Lung (tissue), 12 donors: ENCODE results near the gene TXNRD1. TPM values are rescaled to one million over a fixed set of nuclear protein-coding genes. Genes with fewer than 3 reads are reported as not detected.

Source experiments
- ATAC-seq: fragments of 200-7000 bp; cut with Tn5 transposase; one replicate; pipeline ENCODE4 v1.9.1; 2020; ENCODE audit warnings: moderate number of reproducible peaks; ENCODE audit not compliant: insufficient read depth, low FRiP score
- DNase-seq, 3 donors: peaks; one replicate each; pipeline ENCODE4 v3.0.0-alpha.2; 2013 to 2017
- H3K27ac ChIP-seq, 2 donors: one replicate each; pipeline ENCODE4 v1.5.1; 2013; ENCODE audit warnings: mild to moderate bottlenecking in 2 of 2, moderate library complexity in 2 of 2, control low read depth in 1 of 2, inconsistent platforms in 1 of 2, low read depth in 1 of 2, low read length in 1 of 2
- H3K27me3 ChIP-seq, 3 donors: one replicate each; pipeline ENCODE4 v1.5.1; 2013; ENCODE audit warnings: low read length in 2 of 3; ENCODE audit not compliant: control insufficient read depth in 3 of 3, insufficient read depth in 3 of 3
- H3K36me3 ChIP-seq, 4 donors: one replicate each; pipeline ENCODE4 v1.5.1; 2013; ENCODE audit warnings: low read length in 4 of 4, mild to moderate bottlenecking in 1 of 4, moderate library complexity in 1 of 4; ENCODE audit not compliant: control insufficient read depth in 4 of 4, insufficient read depth in 4 of 4
- H3K4me1 ChIP-seq, 5 donors: one replicate each; pipeline ENCODE4 v1.5.1; 2013; ENCODE audit warnings: low read length in 5 of 5, mild to moderate bottlenecking in 2 of 5, moderate library complexity in 1 of 5; ENCODE audit not compliant: control insufficient read depth in 5 of 5, insufficient read depth in 5 of 5
- H3K4me3 ChIP-seq: one replicate; pipeline ENCODE4 v1.5.1; 2013; ENCODE audit warnings: mild to moderate bottlenecking, control low read depth, moderate library complexity
- H3K9ac ChIP-seq, 2 donors: one replicate each; pipeline ENCODE4 v1.5.1; 2013; ENCODE audit warnings: low read length in 2 of 2, control low read depth in 1 of 2; ENCODE audit not compliant: insufficient read depth in 1 of 2
- H3K9me3 ChIP-seq, 4 donors: one replicate each; pipeline ENCODE4 v1.5.1; 2013; ENCODE audit warnings: low read length in 3 of 4, mild to moderate bottlenecking in 1 of 4, moderate library complexity in 1 of 4; ENCODE audit not compliant: control insufficient read depth in 4 of 4, insufficient read depth in 3 of 4
- WGBS, 2 donors: extraction: QIAGEN DNeasy Blood & Tissue Kit; methylation state at CpG; one replicate each; pipeline ENCODE4 v1.1.7; 2013; 5-methylcytosine and 5-hydroxymethylcytosine counted together
- polyA plus RNA-seq, 2 donors: library from polyadenylated mRNA; stranded (reverse); fragments of 200-250 nt; gene quantifications; one replicate each; pipeline ENCODE4 v1.2.1, GENCODE V29; 2013
- total RNA-seq, 2 donors: library from RNA; depleted of rRNA in 1 of 2; stranded (reverse); fragments of >200 nt in 1 of 2; gene quantifications; one replicate each; pipeline ENCODE4 v1.2.1, GENCODE V29; 2014 to 2021
- TF ChIP-seq, protein P1 (sequence below): IDR thresholded peaks from 2 replicates; pipeline ENCODE4 v1.5.1; 2012; ENCODE audit warnings: mild to moderate bottlenecking; ENCODE audit errors: control extremely low read depth, extremely low read depth
- donor health status: control.
- donor health status: control.
- donor health status: Bipolar disorder and iron deficiency.
- donor health status: healthy.
- donor health status: DM: yes; HTN: yes; CAD: no.

The TXNRD1 gene
- total and polyA plus RNA-seq, 4 donors = 74.2 to 166 (median 125) TPM

DNA sequence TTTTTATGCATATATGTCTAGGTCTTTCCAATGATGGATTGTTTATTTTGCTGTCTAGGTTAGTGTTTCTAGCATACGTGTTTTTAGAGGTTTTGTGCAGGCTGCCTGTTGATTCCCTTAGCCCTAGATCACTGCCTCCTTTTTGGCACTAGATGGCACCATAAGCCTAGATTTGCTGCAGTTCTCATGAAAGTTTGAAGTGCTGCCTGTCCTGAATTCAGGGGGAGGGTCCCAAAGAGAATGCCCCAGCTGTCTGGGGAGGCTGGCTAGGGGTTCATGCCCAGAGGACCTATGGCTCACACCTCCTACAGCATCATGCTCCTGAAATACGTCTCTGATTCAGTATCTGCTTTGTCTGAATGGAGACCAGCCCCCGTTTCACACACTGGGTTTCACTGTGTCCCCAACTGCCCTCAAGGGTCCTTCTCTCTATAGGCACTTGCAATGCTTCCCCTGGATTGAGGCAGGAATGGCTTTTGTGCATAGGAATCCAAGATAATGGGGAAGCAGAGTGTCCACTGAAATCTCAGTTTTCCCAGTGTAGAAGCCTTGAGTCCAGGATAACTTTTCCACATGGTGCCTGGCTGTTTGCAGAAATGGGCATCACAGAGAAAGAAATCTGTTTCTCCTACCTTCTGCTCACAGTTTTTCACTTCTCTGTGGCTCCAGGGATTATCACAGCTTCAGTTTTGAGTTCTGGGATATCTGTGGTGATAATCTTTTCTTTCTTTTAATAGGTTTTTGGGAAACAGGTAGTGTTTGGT is 14.2 kb upstream of the TXNRD1 start:
- 40 to 50% methylated on average over 3 of the region's 3 CpGs for WGBS, 2 donors
- H3K36me3 ChIP-seq = no peaks in the 10 kb centered on the region
- TF ChIP-seq, protein P1, sequence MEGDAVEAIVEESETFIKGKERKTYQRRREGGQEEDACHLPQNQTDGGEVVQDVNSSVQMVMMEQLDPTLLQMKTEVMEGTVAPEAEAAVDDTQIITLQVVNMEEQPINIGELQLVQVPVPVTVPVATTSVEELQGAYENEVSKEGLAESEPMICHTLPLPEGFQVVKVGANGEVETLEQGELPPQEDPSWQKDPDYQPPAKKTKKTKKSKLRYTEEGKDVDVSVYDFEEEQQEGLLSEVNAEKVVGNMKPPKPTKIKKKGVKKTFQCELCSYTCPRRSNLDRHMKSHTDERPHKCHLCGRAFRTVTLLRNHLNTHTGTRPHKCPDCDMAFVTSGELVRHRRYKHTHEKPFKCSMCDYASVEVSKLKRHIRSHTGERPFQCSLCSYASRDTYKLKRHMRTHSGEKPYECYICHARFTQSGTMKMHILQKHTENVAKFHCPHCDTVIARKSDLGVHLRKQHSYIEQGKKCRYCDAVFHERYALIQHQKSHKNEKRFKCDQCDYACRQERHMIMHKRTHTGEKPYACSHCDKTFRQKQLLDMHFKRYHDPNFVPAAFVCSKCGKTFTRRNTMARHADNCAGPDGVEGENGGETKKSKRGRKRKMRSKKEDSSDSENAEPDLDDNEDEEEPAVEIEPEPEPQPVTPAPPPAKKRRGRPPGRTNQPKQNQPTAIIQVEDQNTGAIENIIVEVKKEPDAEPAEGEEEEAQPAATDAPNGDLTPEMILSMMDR = peak; percentile 90
- H3K9ac ChIP-seq = no peak overlapping the region
- ATAC-seq (peak; percentile 67), DNase-seq (peak; percentile 27 to 65 (median 53))
- H3K4me1 ChIP-seq = no peaks in the 10 kb centered on the region
- no peak overlapping the region for H3K27ac ChIP-seq
- no peaks in the 10 kb centered on the region for H3K27me3 ChIP-seq
- peaks cover 0 to 5% (median 0%) of the 10 kb centered on the region in 4 donors for H3K9me3 ChIP-seq
- H3K4me3 ChIP-seq = no peak overlapping the region

DNA sequence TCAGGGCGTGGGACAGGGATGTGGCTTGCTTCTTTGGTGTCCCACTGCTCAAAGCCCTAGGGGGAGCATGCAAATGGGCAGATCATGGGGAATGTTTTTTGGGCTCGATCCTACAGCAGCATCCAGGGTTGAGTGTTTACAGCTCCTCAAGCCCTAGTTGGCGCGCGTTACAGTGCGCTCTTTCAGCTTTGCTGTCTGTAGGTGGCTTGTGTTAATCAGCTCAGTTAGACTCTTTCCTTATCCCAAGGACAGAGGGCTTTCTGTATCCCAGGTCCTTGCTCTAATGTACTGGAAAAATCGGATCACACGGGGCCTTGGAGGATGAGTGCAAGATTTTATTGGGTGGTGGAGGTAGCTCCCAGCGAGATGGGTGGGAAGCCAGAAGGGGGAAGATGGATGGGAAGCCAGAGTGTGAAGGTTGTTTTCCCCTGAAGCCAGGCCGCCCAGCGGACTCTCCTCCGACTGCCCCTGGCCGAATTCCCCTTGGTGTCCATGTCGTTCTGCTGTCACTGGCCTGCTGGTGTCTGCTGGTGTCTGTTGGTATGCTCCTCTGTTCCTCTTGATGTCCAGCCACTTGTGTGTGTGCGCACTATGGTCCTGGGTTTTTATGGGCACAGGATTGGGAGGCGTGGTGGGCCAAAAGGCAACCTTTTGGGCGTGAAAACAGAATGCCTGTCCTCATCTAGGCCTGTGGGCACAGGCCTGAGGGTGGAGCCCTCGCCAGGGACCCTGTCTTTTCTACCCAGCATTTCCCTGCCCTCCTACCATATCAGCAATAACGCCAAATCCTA is 10.7 kb upstream of the TXNRD1 start:
- H3K4me1 ChIP-seq = peaks cover 0 to 2% (median 0%) of the 10 kb centered on the region in 5 donors
- peaks cover 0 to 3% (median 0%) of the 10 kb centered on the region in 4 donors for H3K9me3 ChIP-seq
- DNase-seq = no peak
- H3K27ac ChIP-seq = no peak overlapping the region
- no peak overlapping the region for H3K4me3 ChIP-seq
- ATAC-seq = no peak
- H3K36me3 ChIP-seq = no peaks in the 10 kb centered on the region
- 87 to 93% methylated on average over 19 of the region's 19 CpGs for WGBS, 2 donors
- no peak overlapping the region for H3K9ac ChIP-seq
- TF ChIP-seq, protein P1 = no peak
- no peaks in the 10 kb centered on the region for H3K27me3 ChIP-seq

DNA sequence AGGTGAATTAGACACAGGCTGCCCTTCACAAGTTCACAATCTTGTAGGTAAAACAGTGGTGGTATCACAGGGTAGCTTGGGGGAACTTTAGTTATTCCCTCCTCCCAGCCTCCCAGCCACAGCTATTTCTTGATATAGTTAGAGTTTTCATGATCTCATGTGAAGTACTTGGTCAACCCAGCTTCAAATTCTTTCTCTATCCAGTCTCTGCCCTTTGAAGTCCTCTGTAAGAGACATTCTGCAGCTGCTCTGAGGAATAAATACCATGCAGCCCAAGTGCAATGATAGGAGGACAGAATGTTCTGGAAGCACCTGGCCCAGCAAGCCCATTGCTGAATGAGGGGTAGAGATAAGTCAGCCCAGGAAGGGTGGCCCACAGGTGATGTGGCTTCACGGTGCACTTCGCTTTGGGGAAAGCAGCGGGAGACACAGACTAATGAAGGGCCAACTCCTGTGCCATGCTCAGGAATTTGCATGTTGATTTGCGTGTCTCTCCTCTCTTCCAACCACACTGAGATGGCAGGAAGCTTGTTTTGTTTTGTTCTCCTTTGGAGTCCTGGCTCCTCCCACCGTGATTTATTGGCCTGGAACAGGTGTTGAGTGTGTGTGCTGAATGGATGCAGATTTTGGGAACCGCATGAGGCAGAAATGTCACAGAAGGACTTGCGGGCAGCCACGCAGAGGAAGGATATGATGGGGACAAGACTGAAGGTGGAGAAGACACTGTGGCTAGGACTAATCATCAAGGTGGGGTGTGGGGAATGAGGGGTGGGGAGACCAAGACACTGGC is 8.0 kb upstream of the TXNRD1 start:
- H3K4me1 ChIP-seq = peaks cover 0 to 2% (median 0%) of the 10 kb centered on the region in 5 donors
- 76 to 87% methylated on average over 8 of the region's 8 CpGs for WGBS, 2 donors
- H3K27ac ChIP-seq = no peak overlapping the region
- no peak for ATAC-seq
- no peaks in the 10 kb centered on the region for H3K27me3 ChIP-seq
- DNase-seq = no peak
- no peak overlapping the region for H3K4me3 ChIP-seq
- H3K9ac ChIP-seq = no peak overlapping the region
- TF ChIP-seq, protein P1 = no peak
- H3K9me3 ChIP-seq = no peaks in the 10 kb centered on the region
- H3K36me3 ChIP-seq = no peaks in the 10 kb centered on the region
